Measurements from ENCODE around the gene CROCC.
A peak's percentile ranks its signal among the peaks of the same experiment; 100 is the strongest.
"Not testable (repeated sequence)": the region's sequence is repeated elsewhere in the genome, so short reads cannot be mapped to it uniquely, and the experiment has no call there.

- not testable (repeated sequence) for TF ChIP-seq CTCF (IDR thresholded peaks at IDR 0.05 in 2 of 3, conservative IDR thresholded peaks at IDR 0.05 in 1 of 3; ENCODE audit: insufficient read depth in 2 of 3, low read depth in 1 of 3, low read length in 3 of 3); SMC3 (conservative IDR thresholded peaks at IDR 0.05; ENCODE audit: insufficient read depth, low read depth, low read length); SREBF2 (CRISPR knock-in tag; IDR thresholded peaks at IDR 0.05); ZNF146 (CRISPR knock-in tag; IDR thresholded peaks at IDR 0.05; ENCODE audit: unreplicated experiment); JUN (IDR thresholded peaks at IDR 0.05; ENCODE audit: borderline replicate concordance, low read depth, low read length); JUN (CRISPR knock-in tag; IDR thresholded peaks at IDR 0.05; ENCODE audit: borderline replicate concordance); SLC30A9 (CRISPR knock-in tag; IDR thresholded peaks at IDR 0.05); ZNF274 (IDR thresholded peaks at IDR 0.05; ENCODE audit: borderline replicate concordance, low read depth, low read length); POLR2AphosphoS5 (IDR thresholded peaks at IDR 0.05; ENCODE audit: control insufficient read depth, insufficient read depth, low read depth, low read length)
- TF ChIP-seq, protein P1, sequence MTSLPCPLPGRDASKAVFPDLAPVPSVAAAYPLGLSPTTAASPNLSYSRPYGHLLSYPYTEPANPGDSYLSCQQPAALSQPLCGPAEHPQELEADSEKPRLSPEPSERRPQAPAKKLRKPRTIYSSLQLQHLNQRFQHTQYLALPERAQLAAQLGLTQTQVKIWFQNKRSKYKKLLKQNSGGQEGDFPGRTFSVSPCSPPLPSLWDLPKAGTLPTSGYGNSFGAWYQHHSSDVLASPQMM (CRISPR knock-in tag; IDR thresholded peaks at IDR 0.05): not testable (repeated sequence)
- 0 out of 2 replicates have a peak, but pooled peaks have one; percentile 36 for TF ChIP-seq TAF7 (tag; IDR thresholded peaks at IDR 0.05)
- TF ChIP-seq, protein P2, sequence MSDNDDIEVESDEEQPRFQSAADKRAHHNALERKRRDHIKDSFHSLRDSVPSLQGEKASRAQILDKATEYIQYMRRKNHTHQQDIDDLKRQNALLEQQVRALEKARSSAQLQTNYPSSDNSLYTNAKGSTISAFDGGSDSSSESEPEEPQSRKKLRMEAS (CRISPR knock-in tag; IDR thresholded peaks at IDR 0.05): not testable (repeated sequence)
These were observed 26.5 kb upstream of the CROCC start for GRCh38 chr1:16895233-16895597.
